Uterus (tissue), 4 donors: Measurements from ENCODE around the gene ZNF439. TPM values are rescaled to one million over a fixed set of nuclear protein-coding genes. Genes with fewer than 3 reads are reported as not detected.
"Not testable (repeated sequence)": the region's sequence is repeated elsewhere in the genome, so short reads cannot be mapped to it uniquely, and the experiment has no call there.

Source experiments
- DNase-seq, 2 donors: peaks; one replicate each; pipeline ENCODE4 v3.0.0-alpha.2; 2019 to 2020
- H3K27ac ChIP-seq, 2 donors: fragments of 200-600 bp; sonication (generic); 1 replicate in 1 of 2; 2 replicates in 1 of 2; pipeline ENCODE4 v1.5.1; 2016 to 2018
- H3K27me3 ChIP-seq, 2 donors: fragments of 200-600 bp; sonication (generic); one replicate each; pipeline ENCODE4 v1.5.1; 2018 to 2019; ENCODE audit warnings: control low read depth in 1 of 2
- H3K36me3 ChIP-seq, 2 donors: fragments of 200-600 bp; sonication (generic); one replicate each; pipeline ENCODE4 v1.5.1; 2019; ENCODE audit warnings: control low read depth in 1 of 2
- H3K4me1 ChIP-seq, 2 donors: fragments of 200-600 bp; sonication (generic); one replicate each; pipeline ENCODE4 v1.5.1; 2018 to 2019; ENCODE audit warnings: control low read depth in 1 of 2
- H3K4me3 ChIP-seq, 2 donors: fragments of 200-600 bp; sonication (generic); 1 replicate in 1 of 2; 2 replicates in 1 of 2; pipeline ENCODE4 v1.5.1; 2018 to 2019; ENCODE audit warnings: mild to moderate bottlenecking in 1 of 2
- H3K9me3 ChIP-seq, 2 donors: fragments of 200-600 bp; sonication (generic); one replicate each; pipeline ENCODE4 v1.5.1; 2019; ENCODE audit warnings: control low read depth in 1 of 2
- CTCF ChIP-seq, 4 experiments: fragments of 200-600 bp in 2 of 4; fragments of 450-650 bp in 2 of 4; sonication (generic) in 2 of 4; IDR thresholded peaks; one replicate each; pipeline ENCODE4 v1.5.1; 2016 to 2019; ENCODE audit warnings: antibody characterized with exemption in 4 of 4, mild to moderate bottlenecking in 2 of 4, moderate library complexity in 1 of 4
- POLR2A ChIP-seq, 2 donors: fragments of 450-650 bp; IDR thresholded peaks; one replicate each; pipeline ENCODE4 v1.6.1; 2016; ENCODE audit warnings: antibody characterized with exemption in 2 of 2, mild to moderate bottlenecking in 1 of 2, moderate library complexity in 1 of 2
- intact Hi-C: fragments of 100-400 bp; cut with DNase I; formaldehyde crosslinking; loops from one replicate; pipeline ENCODE4 v1.15.1; 2023; ENCODE audit warnings: low total_unique reads
- total RNA-seq, 4 donors: library from RNA; depleted of rRNA in 3 of 4; stranded (reverse); fragments of >200 nt in 3 of 4; gene quantifications; one replicate each; pipeline versions ENCODE4 v1.1.0 to v1.2.4, GENCODE V29; 2014 to 2023
- donor health status: DM: yes; HTN: yes; CAD: no.

The ZNF439 gene
- total RNA-seq, 4 donors from 2014 or later, result 5.4 to 19.8 (median 11.0) TPM

- Histone ChIP-seq H3K36me3 (no peaks in the 10 kb centered on the region), H3K27ac (no peak overlapping the region), H3K4me3 (no peak overlapping the region), H3K9me3 (peaks cover 0 to 1% of the 10 kb centered on the region in 2 donors), H3K4me1 (no peaks in the 10 kb centered on the region), H3K27me3 (no peaks in the 10 kb centered on the region)
- intact Hi-C loops, result no loop called here
- no peak for DNase-seq
- TF ChIP-seq CTCF (IDR thresholded peaks at IDR 0.05) (no peak), POLR2A (IDR thresholded peaks at IDR 0.05) (no peak)
Measured at GRCh38 chr19:11894851-11895250, 46.3 kb downstream of the ZNF439 start.

- TF ChIP-seq CTCF (IDR thresholded peaks at IDR 0.05) (no peak), POLR2A (IDR thresholded peaks at IDR 0.05) (no peak)
- Histone ChIP-seq H3K4me1 (no peaks in the 10 kb centered on the region), H3K36me3 (no peaks in the 10 kb centered on the region), H3K4me3 (no peak overlapping the region), H3K27ac (no peak overlapping the region), H3K27me3 (no peaks in the 10 kb centered on the region), H3K9me3 (peaks cover 0 to 53% of the 10 kb centered on the region in 2 donors)
- DNase-seq, result no peak
- intact Hi-C loops, result no loop called here
Measured at GRCh38 chr19:11902228-11902627, 53.7 kb downstream of the ZNF439 start.

- Histone ChIP-seq H3K9me3 (peaks cover 0 to 58% of the 10 kb centered on the region in 2 donors), H3K36me3 (no peaks in the 10 kb centered on the region), H3K27ac (no peak overlapping the region), H3K27me3 (no peaks in the 10 kb centered on the region), H3K4me3 (no peak overlapping the region), H3K4me1 (no peaks in the 10 kb centered on the region)
- DNase-seq, result no peak
- no peak for TF ChIP-seq POLR2A (IDR thresholded peaks at IDR 0.05)
- no peak for TF ChIP-seq CTCF (IDR thresholded peaks at IDR 0.05)
- intact Hi-C loops, result no loop called here
Measured at GRCh38 chr19:11905928-11906327, 57.4 kb downstream of the ZNF439 start.

GRCh38 chr19:11911937-11912336, 63.4 kb downstream of the ZNF439 start:
- H3K36me3 ChIP-seq, H3K27me3 ChIP-seq, DNase-seq, intact Hi-C loops, H3K4me3 ChIP-seq, H3K4me1 ChIP-seq, H3K27ac ChIP-seq: not testable (repeated sequence)
- peaks cover 0 to 34% of the 10 kb centered on the region in 2 donors for H3K9me3 ChIP-seq

- H3K4me3 ChIP-seq, intact Hi-C loops, H3K27me3 ChIP-seq, H3K36me3 ChIP-seq, H3K4me1 ChIP-seq, H3K27ac ChIP-seq, DNase-seq: not testable (repeated sequence)
- peaks cover 0 to 18% of the 10 kb centered on the region in 2 donors for H3K9me3 ChIP-seq
Measured at GRCh38 chr19:11914417-11915051, 66.0 kb downstream of the ZNF439 start.

Other genes with a start within 250 kb of the ZNF439 start
- 10 to 100 TPM in 3 of 4 donors, 1 to 10 TPM in 1; 3.2 to 24.1 (median 20.0) TPM for gene ZNF823, start 109.8 kb upstream of the ZNF439 start, total RNA-seq
- gene ZNF441, start 81.7 kb upstream of the ZNF439 start, total RNA-seq, result 10 to 100 TPM in 3 of 4 donors, 1 to 10 TPM in 1; 8.5 to 25.6 (median 19.8) TPM
- gene ZNF491, start 50.2 kb upstream of the ZNF439 start, total RNA-seq, result 10 to 100 TPM in 1 of 4 donors, 1 to 10 TPM in 2, under 1 TPM in 1; 0.59 to 10.9 (median 4.2) TPM
- 100 to 1,000 TPM in 1 of 4 donors, 10 to 100 TPM in 3; 18.5 to 139 (median 23.0) TPM for gene ZNF440, start 34.5 kb upstream of the ZNF439 start, total RNA-seq
- gene ZNF69, start 39.1 kb downstream of the ZNF439 start, total RNA-seq, result 10 to 100 TPM in 2 of 4 donors, 1 to 10 TPM in 2; 1.2 to 16.1 (median 10.7) TPM
- 10 to 100 TPM in 3 of 4 donors, 1 to 10 TPM in 1; 9.7 to 21.2 (median 17.7) TPM for gene ZNF700, start 76.4 kb downstream of the ZNF439 start, total RNA-seq
- gene ZNF763, start 116.3 kb downstream of the ZNF439 start, total RNA-seq, result 1 to 10 TPM in 3 of 4 donors, under 1 TPM in 1; 0.88 to 6.0 (median 1.7) TPM
- 10 to 100 TPM in 2 of 4 donors, 1 to 10 TPM in 2; 1.5 to 13.5 (median 7.5) TPM for gene ZNF433, start 187.0 kb downstream of the ZNF439 start, total RNA-seq
- under 1 TPM in 3 of 4 donors, not detected in 1; 0.26 to 0.55 (median 0.28) TPM for gene ZNF878, start 204.2 kb downstream of the ZNF439 start, total RNA-seq
- gene ZNF844, start 216.0 kb downstream of the ZNF439 start, total RNA-seq, result 10 to 100 TPM; 10.8 to 39.4 (median 16.6) TPM